Gastroesophageal sphincter (tissue), 3 donors: ENCODE measurements around the gene ACOX3.

Experiments
- CTCF ChIP-seq, 4 experiments: fragments of 200-600 bp in 2 of 4; fragments of 450-650 bp in 2 of 4; sonication (generic) in 1 of 4; IDR thresholded peaks; one replicate each; pipeline ENCODE4 v1.5.1; 2017 to 2019; ENCODE audit warnings: antibody characterized with exemption in 4 of 4, mild to moderate bottlenecking in 2 of 4, moderate library complexity in 2 of 4
- EP300 ChIP-seq: sonication (generic); formaldehyde crosslinking; IDR thresholded peaks from one replicate; pipeline ENCODE4 v1.6.1; 2017; ENCODE audit warnings: antibody characterized with exemption, mild to moderate bottlenecking
- POLR2A ChIP-seq, 2 donors: fragments of 450-650 bp; IDR thresholded peaks; one replicate each; pipeline ENCODE4 v1.6.1; 2017; ENCODE audit warnings: antibody characterized with exemption in 2 of 2, mild to moderate bottlenecking in 2 of 2, moderate library complexity in 1 of 2
- POLR2AphosphoS5 ChIP-seq: sonication (generic); formaldehyde crosslinking; IDR thresholded peaks from one replicate; pipeline ENCODE4 v1.6.1; 2017; ENCODE audit warnings: antibody characterized with exemption

- TF ChIP-seq CTCF (IDR thresholded peaks at IDR 0.05) (no peak), POLR2AphosphoS5 (peak; percentile 88), POLR2A (IDR thresholded peaks at IDR 0.05) (no peak), EP300 (no peak)
Measured at GRCh38 chr4:8319731-8320385, 120.7 kb downstream of the ACOX3 start.
